IMR-90 (cell line): ENCODE measurements around the gene DNAJC7.

Source experiments
- BHLHE40 ChIP-seq: fragments of 150-350 bp; IDR thresholded peaks from 2 replicates; pipeline ENCODE4 v1.6.1; 2016; ENCODE audit warnings: mild to moderate bottlenecking, low read depth, low read length
- CEBPB ChIP-seq: IDR thresholded peaks from 2 replicates; pipeline ENCODE4 v1.6.1; 2012; ENCODE audit warnings: low read depth, low read length, improper control_type of control experiment
- CTCF ChIP-seq: conservative IDR thresholded peaks from 2 replicates; pipeline ENCODE4 v1.5.1; 2012; ENCODE audit warnings: mild to moderate bottlenecking, low read depth, low read length, improper control_type of control experiment
- ELK1 ChIP-seq: fragments of 150-350 bp; IDR thresholded peaks from 2 replicates; pipeline ENCODE4 v1.6.1; 2016; ENCODE audit warnings: low read depth, mild to moderate bottlenecking, low read length, moderate library complexity, borderline replicate concordance
- MAFK ChIP-seq: IDR thresholded peaks from 2 replicates; pipeline ENCODE4 v1.6.1; 2012; ENCODE audit warnings: low read depth, low read length, improper control_type of control experiment
- POLR2A ChIP-seq: IDR thresholded peaks from 2 replicates; pipeline ENCODE4 v1.6.1; 2012; ENCODE audit warnings: mild to moderate bottlenecking, low read depth, low read length
- RAD21 ChIP-seq: IDR thresholded peaks from 2 replicates; pipeline ENCODE4 v1.6.1; 2012; ENCODE audit warnings: low read length, improper control_type of control experiment
- RCOR1 ChIP-seq: IDR thresholded peaks from 2 replicates; pipeline ENCODE4 v1.6.1; 2012; ENCODE audit warnings: mild to moderate bottlenecking, low read length, improper control_type of control experiment; ENCODE audit not compliant: insufficient replicate concordance
- SMC3 ChIP-seq: fragments of 150-350 bp; IDR thresholded peaks from 2 replicates; pipeline ENCODE4 v1.6.1; 2016; ENCODE audit warnings: low read depth, mild to moderate bottlenecking, antibody characterized with exemption, low read length, moderate library complexity
- USF2 ChIP-seq: fragments of 150-350 bp; IDR thresholded peaks from 2 replicates; pipeline ENCODE4 v1.6.1; 2017; ENCODE audit warnings: mild to moderate bottlenecking, antibody characterized with exemption, low read length, low read depth

GRCh38 chr17:41956522-41956921 is 60.7 kb downstream of the DNAJC7 start:
- TF ChIP-seq CTCF (no peak), MAFK (no peak), SMC3 (no peak), POLR2A (no peak), USF2 (no peak), BHLHE40 (no peak), RAD21 (no peak), ELK1 (no peak), CEBPB (no peak), RCOR1 (no peak)
